ENCODE data around the gene SUGCT.

SUGCT gene

GRCh38 chr7:40541336-40541735, 406.5 kb downstream of the SUGCT start:
- no peak for DNase-seq

- no peak for DNase-seq
Measured at GRCh38 chr7:40542982-40543741, 408.4 kb downstream of the SUGCT start.

GRCh38 chr7:40544221-40544723, 409.5 kb downstream of the SUGCT start:
- no peak for DNase-seq

DNA sequence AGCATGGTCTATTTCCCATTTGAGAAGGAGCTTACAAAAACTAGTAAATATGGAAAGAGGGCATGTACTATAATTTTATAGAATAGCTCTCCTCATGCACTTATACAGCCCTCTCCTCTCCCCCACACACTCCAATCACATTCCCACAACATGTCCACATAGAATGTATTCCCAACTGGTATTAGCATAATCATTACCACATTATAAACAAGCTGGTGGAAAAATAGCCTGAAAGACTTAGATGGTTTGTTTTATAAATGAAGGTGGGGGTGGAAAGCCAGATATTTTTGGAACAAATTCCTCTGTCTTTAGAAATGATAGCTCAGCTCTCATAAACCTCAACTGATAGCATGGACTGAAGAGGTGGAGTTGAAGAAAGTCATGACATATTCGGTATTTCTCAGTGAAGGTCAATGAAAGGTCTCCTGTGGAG, 410.1 kb downstream of the SUGCT start:
- no peak for DNase-seq

DNA sequence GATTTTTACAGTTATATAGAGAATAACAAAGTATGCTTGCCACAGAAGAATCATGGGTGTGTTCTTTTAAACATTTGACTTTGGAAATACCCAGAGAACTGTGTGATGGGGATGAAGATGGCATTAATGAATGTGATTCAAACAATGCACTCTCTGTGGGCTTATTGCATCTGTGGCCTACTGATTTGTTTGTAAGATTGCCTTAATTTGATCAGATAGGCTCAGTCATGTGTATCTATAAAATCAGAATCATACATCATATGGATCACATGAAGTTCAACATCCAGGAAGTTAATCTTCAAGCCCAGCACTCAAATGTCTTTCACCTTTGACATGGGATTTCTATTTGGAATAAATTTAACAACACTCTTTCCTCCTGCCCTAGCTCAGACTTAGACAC, 410.9 kb downstream of the SUGCT start:
- DNase-seq: no peak

- no peak for DNase-seq
Measured at GRCh38 chr7:40546616-40547501, 412.1 kb downstream of the SUGCT start.

DNA sequence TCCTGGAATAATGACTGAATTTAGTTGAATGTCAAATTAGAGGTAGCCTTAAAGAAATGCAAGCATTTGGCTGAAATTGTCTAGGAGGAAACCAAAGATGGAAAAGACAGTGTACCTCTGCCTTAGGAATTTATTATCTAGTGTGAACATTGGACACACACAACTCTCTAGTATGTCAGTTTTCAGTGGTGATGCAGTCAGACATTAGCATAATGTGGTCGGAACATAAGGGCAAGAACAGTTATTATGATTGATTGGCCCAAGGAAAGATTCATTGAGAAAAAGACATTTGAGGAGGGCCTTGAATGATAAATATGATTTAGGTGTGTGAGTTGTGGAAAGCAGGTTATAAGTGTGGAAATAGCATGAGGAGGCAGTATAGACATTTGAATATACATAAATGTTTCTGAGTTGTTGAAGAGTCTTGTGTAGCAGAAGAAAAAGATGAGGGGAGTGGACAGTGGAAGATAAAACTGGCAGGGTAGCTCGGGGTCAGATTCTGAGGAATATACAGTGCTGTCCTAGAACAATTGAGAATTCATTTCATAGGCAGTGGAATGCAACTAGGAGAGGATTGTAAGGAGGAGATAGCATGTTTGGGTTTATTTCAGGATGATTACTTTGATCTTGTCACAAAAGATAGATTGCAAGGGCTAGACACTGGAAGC, 414.7 kb downstream of the SUGCT start:
- no peak for DNase-seq

GRCh38 chr7:40551685-40552576, 417.1 kb downstream of the SUGCT start:
- DNase-seq: peak; percentile 23

GRCh38 chr7:40560672-40561071, 425.9 kb downstream of the SUGCT start:
- no peak for DNase-seq

DNA sequence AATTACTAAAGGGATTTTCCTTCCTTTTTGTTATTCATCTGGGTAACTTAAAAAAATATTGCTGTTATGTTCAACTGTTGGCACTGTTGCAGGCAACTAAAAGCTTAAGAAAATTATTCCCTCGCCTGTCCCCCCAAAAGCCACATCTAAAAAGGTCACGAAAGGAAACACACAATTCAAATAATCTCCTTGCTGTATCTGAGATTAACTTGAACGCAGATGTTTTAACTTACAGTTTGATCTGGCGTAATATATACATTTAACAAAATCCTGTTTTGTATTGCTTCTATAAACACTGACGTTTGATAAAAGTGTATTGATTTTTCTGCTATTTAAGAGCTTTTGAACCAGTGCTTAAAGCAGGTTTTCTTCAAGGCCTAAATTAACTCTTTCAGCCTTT, 432.1 kb downstream of the SUGCT start:
- no peak for DNase-seq

- DNase-seq: no peak
Measured at GRCh38 chr7:40569326-40569725, 434.5 kb downstream of the SUGCT start.

DNA sequence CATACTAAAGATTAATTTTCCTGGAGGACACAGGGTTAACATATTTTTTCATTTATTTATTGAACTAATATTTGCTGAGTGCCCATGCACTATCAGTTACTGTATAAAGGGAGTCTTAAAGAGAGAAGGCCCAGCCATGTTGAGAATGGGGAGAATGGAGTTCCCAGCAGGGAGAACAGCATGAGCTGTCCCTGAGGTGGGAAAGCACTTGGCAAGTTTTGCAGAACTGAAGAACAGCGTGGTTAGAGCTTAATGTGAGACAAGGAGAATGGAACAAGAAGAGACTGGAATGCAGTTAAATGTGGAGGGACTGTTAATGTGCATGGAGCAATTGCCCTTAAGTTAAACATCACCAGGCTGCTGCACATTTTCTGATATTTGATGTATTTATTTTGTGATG, 435.4 kb downstream of the SUGCT start:
- DNase-seq: no peak

DNA sequence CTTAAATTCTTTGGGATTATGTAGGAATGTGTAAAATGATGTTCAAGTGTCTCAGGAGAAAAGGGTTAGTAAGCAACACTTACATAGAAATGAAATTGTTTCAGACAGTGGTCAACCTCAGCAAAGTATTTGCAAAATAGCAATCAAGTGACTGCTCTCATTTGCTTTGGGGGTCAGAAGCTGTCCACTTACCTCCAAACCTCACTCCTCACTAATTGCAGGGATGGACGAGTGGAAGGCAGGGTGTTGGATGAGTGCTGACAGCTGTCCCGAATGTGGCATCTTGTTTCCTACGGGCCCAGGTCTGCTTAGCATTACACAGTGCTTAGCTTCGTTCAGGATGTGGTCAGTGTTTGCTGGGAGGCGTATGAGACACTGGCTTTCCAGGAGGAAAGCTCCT, 437.0 kb downstream of the SUGCT start:
- no peak for DNase-seq

GRCh38 chr7:40572810-40573465, 438.1 kb downstream of the SUGCT start:
- no peak for DNase-seq

GRCh38 chr7:40579401-40579800, 444.6 kb downstream of the SUGCT start:
- no peak for DNase-seq

GRCh38 chr7:40580776-40581175, 446.0 kb downstream of the SUGCT start:
- DNase-seq: no peak

DNA sequence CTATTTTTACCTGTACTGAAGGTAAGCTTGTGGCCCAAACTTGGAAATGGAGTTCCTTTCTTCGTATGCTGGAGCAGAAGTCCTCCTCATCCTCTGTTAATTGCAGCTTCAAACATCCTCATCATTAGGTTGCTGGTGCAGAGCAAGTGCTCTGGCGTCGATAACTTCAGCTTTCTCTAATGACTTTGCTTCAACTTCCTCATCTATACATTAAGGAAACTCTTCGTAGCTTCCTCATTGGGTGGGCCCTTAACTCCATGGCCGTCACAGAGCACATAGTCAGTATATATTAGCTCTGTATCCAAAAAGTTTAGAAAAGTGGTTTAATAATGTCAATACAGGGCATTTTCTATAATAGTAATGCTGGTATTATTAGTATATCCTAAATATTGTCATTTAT, 447.7 kb downstream of the SUGCT start:
- no peak for DNase-seq

DNA sequence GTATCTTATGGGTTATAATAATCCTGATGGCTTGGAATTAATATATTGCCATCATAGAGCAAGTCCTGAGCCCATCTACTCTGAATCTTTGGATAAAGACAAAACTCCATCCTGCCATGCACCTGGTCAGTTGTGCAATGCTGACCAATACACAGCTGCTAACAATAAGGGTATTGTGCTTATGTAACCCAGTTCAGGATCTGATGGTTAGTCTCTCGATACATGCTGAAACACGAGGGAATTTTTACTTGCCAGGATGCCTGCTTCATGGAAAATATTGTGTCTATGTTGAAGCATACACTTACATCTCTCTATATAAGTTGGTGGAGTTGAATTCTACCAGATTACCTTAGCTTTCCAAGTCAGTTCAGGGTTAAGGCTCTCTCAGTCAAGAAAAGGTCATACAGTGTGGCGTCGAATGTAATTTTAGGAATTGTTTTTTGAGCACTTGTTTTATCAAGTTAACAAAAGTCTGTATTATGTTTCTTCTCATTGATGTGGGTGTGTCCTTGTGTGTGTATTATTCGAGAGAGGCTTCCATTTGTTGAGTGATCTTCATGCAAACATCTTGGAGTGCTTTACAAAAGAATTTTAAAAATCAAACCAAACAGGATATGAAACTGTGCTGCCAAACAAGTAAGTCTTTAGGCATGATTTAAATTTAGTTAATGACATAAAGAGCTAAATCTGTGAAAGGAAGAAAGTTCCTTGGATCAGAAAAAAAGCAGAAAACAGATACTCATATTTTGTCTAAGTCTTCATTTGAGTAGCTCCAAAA, 449.1 kb downstream of the SUGCT start:
- no peak for DNase-seq

GRCh38 chr7:40584667-40585433, 450.0 kb downstream of the SUGCT start:
- no peak for DNase-seq

DNA sequence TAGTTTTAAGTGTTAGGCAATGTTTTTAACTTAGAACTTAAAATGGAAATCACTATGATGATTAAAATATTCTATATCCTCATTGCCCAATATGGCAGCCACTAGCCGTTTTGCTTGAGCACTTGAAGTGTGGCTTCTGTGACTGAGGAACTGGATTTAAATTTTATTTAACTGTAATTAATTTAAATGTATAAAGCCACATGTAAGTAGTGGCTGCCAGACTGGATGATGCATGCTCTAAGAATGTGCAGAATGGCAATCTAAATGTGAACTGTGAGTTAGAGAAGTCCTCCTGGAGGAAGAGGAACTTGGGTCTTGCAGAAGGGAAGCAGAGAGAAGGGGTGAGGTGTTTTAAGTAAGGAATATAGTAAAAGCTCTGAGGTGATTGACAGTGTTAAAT, 451.4 kb downstream of the SUGCT start:
- DNase-seq: peak; percentile 19

Measured in kidney glomerular epithelial cell (primary cell).